NCI-H2029 (cell line): ENCODE results near the gene MAPKAPK5.
"Not testable (repeated sequence)": the region's sequence is repeated elsewhere in the genome, so short reads cannot be mapped to it uniquely, and the experiment has no call there.

ENCODE experiments used
- DNase-seq: peaks from one replicate; lab custom pipeline; 2025; lab: John Stamatoyannopoulos, UW

MAPKAPK5 gene

GRCh38 chr12:111841750-111842555 is at the start of gene MAPKAPK5:
Gene MAPKAPK5 (plus strand): TSS chr12:111842228. CDS start chr12:111842734, 506 bp downstream.
- DNase-seq, result peak; percentile 81

GRCh38 chr12:111792856-111793235 is 49.2 kb upstream of the MAPKAPK5 start:
- no peak for DNase-seq

- DNase-seq, result no peak
These were observed 43.8 kb upstream of the MAPKAPK5 start for GRCh38 chr12:111798182-111798581.

GRCh38 chr12:111799758-111800157 is 42.3 kb upstream of the MAPKAPK5 start:
- no peak for DNase-seq

- no peak for DNase-seq
These were observed 38.9 kb upstream of the MAPKAPK5 start for GRCh38 chr12:111803038-111803626.

GRCh38 chr12:111803851-111804250 is 38.2 kb upstream of the MAPKAPK5 start:
- no peak for DNase-seq

- peak; percentile 17 for DNase-seq
These were observed 35.7 kb upstream of the MAPKAPK5 start for GRCh38 chr12:111806304-111806703.

- no peak for DNase-seq
These were observed 34.8 kb upstream of the MAPKAPK5 start for GRCh38 chr12:111807232-111807631.

GRCh38 chr12:111812881-111813741 is 28.9 kb upstream of the MAPKAPK5 start:
- peak; percentile 84 for DNase-seq

- no peak for DNase-seq
These were observed 25.9 kb upstream of the MAPKAPK5 start for GRCh38 chr12:111816065-111816615.

GRCh38 chr12:111816898-111817297 is 25.1 kb upstream of the MAPKAPK5 start:
- DNase-seq, result peak; percentile 53

GRCh38 chr12:111818340-111818739 is 23.7 kb upstream of the MAPKAPK5 start:
- DNase-seq, result no peak

GRCh38 chr12:111819191-111820158 is 22.6 kb upstream of the MAPKAPK5 start:
- no peak for DNase-seq

GRCh38 chr12:111820828-111821227 is 21.2 kb upstream of the MAPKAPK5 start:
- not testable (repeated sequence) for DNase-seq

- no peak for DNase-seq
These were observed 19.1 kb upstream of the MAPKAPK5 start for GRCh38 chr12:111822886-111823285.

- no peak for DNase-seq
These were observed 18.1 kb upstream of the MAPKAPK5 start for GRCh38 chr12:111823891-111824290.

GRCh38 chr12:111824312-111824711 is 17.7 kb upstream of the MAPKAPK5 start:
- DNase-seq, result not testable (repeated sequence)

- DNase-seq, result no peak
These were observed 16.5 kb upstream of the MAPKAPK5 start for GRCh38 chr12:111825509-111825908.

- no peak for DNase-seq
These were observed 15.7 kb upstream of the MAPKAPK5 start for GRCh38 chr12:111826316-111826715.

GRCh38 chr12:111826992-111827391 is 15.0 kb upstream of the MAPKAPK5 start:
- no peak for DNase-seq

- DNase-seq, result no peak
These were observed 14.1 kb upstream of the MAPKAPK5 start for GRCh38 chr12:111827907-111828306.
